ENCODE results near the gene NUCB1. TPM values are rescaled to one million over a fixed set of nuclear protein-coding genes. Genes with fewer than 3 reads are reported as not detected.

The NUCB1 gene
- polyA plus RNA-seq, 1 donor (not counting 4 experiments of a cell fraction or from before 2014, with no cell fraction given) = 44.3 TPM

DNA sequence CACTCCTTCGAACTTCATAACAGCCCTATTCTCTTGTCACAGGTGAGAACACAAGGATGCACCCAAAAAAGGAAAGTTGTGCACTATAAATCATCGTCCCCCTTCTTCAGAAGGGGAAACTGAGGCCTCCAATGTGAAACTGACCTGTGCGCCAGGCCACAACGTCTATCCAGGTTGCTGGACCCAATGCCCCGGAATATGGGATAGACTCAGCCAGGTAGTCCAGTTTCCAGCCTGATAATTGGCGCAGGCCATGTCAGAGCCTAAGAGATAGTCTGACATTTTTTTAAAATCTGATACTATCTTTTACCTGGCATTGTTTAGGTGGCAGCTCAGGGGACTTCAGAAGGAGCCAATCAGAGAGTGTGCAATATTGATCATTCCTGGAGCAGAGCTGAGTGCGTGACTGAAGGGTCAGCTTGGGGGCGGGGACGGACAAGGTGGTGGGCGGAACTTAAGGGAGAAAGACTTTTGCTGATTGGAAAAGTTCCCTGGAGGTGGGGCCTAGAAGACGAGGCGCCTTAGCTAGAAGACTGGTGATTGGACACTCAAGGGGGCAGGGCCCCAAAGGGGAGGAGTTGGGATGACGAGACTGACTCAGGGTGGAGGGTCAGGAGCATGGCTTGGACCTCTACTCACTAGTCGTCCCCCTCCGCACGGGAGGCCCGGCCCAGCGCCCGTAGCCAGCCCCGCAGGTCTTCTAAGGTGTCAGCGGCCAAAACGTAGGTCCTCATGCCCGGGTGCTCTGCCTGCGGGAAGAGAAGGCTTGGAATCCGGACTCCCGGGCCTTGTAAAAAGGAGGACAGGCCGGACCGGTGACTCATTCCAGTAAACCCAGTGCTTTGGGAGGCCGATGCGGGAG, 40.2 kb upstream of the NUCB1 start:
- no peak for FAIRE-seq
- Histone ChIP-seq H3K36me3 (ENCODE audit: control insufficient read depth in 2 of 2, extremely low read depth in 1 of 2, insufficient read depth in 2 of 2, low read length in 2 of 2) (no peaks in the 10 kb centered on the region), H3K9ac (ENCODE audit: control insufficient read depth, extremely low read depth, insufficient read depth, low read length) (no peak overlapping the region), H3K27ac (ENCODE audit: control insufficient read depth, insufficient read depth, low read length) (no peak overlapping the region), H3K9me3 (ENCODE audit: control insufficient read depth, low read depth, low read length) (no peaks in the 10 kb centered on the region), H2AFZ (ENCODE audit: control insufficient read depth, low read length) (no peak overlapping the region), H3K9me1 (ENCODE audit: control insufficient read depth, extremely low read depth, insufficient read depth, low read length) (no peaks in the 10 kb centered on the region), H3K79me2 (ENCODE audit: control insufficient read depth, insufficient read depth, low read length) (no peaks in the 10 kb centered on the region), H3K4me2 (ENCODE audit: control insufficient read depth, extremely low read depth, insufficient read depth, low read depth, low read length) (no peak overlapping the region), H3K27me3 (ENCODE audit: control insufficient read depth, extremely low read depth, insufficient read depth, low read length) (no peaks in the 10 kb centered on the region), H3K4me3 (ENCODE audit: control insufficient read depth in 2 of 3, extremely low read depth in 1 of 3, insufficient read depth in 2 of 3, low read depth in 1 of 3, low read length in 3 of 3) (no peak overlapping the region), H3K4me1 (ENCODE audit: control insufficient read depth, extremely low read depth, insufficient read depth, low read length) (no peaks in the 10 kb centered on the region), H4K20me1 (ENCODE audit: control insufficient read depth, extremely low read depth, insufficient read depth, low read length) (no peaks in the 10 kb centered on the region)
- no peak for TF ChIP-seq EZH2 (IDR thresholded peaks at IDR 0.05; ENCODE audit: low read length)
- TF ChIP-seq, protein P1, sequence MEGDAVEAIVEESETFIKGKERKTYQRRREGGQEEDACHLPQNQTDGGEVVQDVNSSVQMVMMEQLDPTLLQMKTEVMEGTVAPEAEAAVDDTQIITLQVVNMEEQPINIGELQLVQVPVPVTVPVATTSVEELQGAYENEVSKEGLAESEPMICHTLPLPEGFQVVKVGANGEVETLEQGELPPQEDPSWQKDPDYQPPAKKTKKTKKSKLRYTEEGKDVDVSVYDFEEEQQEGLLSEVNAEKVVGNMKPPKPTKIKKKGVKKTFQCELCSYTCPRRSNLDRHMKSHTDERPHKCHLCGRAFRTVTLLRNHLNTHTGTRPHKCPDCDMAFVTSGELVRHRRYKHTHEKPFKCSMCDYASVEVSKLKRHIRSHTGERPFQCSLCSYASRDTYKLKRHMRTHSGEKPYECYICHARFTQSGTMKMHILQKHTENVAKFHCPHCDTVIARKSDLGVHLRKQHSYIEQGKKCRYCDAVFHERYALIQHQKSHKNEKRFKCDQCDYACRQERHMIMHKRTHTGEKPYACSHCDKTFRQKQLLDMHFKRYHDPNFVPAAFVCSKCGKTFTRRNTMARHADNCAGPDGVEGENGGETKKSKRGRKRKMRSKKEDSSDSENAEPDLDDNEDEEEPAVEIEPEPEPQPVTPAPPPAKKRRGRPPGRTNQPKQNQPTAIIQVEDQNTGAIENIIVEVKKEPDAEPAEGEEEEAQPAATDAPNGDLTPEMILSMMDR (optimal IDR thresholded peaks at IDR 0.05 in 1 of 3, IDR thresholded peaks at IDR 0.05 in 1 of 3, conservative IDR thresholded peaks at IDR 0.05 in 1 of 3; ENCODE audit: extremely low read depth in 1 of 3, insufficient read depth in 2 of 3, low read length in 3 of 3) = no peak
- DNase-seq (ENCODE audit: low read depth, low spot score) = no peak
- dilution Hi-C loops (cut with MboI; ENCODE audit: extremely low pct_ligation_motif_present, low sequenced_read_pairs) = no loop called here

DNA sequence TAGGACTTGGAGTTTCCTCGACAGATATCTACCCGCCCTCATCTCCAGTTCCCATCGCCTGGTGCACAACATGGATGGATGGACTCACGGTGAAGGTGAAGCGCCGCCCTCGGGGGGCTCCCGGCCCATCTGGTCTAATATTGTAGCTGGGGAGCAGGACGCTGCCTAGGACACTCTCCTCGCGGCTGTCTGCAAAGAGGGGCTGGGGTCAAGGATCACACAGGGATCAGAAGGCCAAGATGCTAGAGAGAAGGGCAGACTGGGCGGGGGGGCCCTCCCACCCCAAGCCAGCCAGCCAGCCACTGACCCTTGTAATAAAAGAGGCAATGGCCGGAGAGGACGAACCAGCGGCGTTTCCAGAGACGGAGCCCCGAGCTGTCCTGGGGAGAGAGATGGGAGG, 38.8 kb upstream of the NUCB1 start:
- Histone ChIP-seq H3K4me3 (ENCODE audit: control insufficient read depth in 2 of 3, extremely low read depth in 1 of 3, insufficient read depth in 2 of 3, low read depth in 1 of 3, low read length in 3 of 3) (no peak overlapping the region), H3K36me3 (ENCODE audit: control insufficient read depth in 2 of 2, extremely low read depth in 1 of 2, insufficient read depth in 2 of 2, low read length in 2 of 2) (no peaks in the 10 kb centered on the region), H3K27me3 (ENCODE audit: control insufficient read depth, extremely low read depth, insufficient read depth, low read length) (no peaks in the 10 kb centered on the region), H3K4me1 (ENCODE audit: control insufficient read depth, extremely low read depth, insufficient read depth, low read length) (no peaks in the 10 kb centered on the region), H2AFZ (ENCODE audit: control insufficient read depth, low read length) (no peak overlapping the region), H3K27ac (ENCODE audit: control insufficient read depth, insufficient read depth, low read length) (no peak overlapping the region), H3K9ac (ENCODE audit: control insufficient read depth, extremely low read depth, insufficient read depth, low read length) (no peak overlapping the region), H3K9me3 (ENCODE audit: control insufficient read depth, low read depth, low read length) (no peaks in the 10 kb centered on the region), H3K4me2 (ENCODE audit: control insufficient read depth, extremely low read depth, insufficient read depth, low read depth, low read length) (no peak overlapping the region), H3K79me2 (ENCODE audit: control insufficient read depth, insufficient read depth, low read length) (no peaks in the 10 kb centered on the region), H4K20me1 (ENCODE audit: control insufficient read depth, extremely low read depth, insufficient read depth, low read length) (no peaks in the 10 kb centered on the region), H3K9me1 (ENCODE audit: control insufficient read depth, extremely low read depth, insufficient read depth, low read length) (no peaks in the 10 kb centered on the region)
- dilution Hi-C loops (cut with MboI; ENCODE audit: extremely low pct_ligation_motif_present, low sequenced_read_pairs) = no loop called here
- DNase-seq (ENCODE audit: low read depth, low spot score) (no peak), FAIRE-seq (no peak)
- TF ChIP-seq EZH2 (IDR thresholded peaks at IDR 0.05; ENCODE audit: low read length) = no peak
- TF ChIP-seq, protein P1 (optimal IDR thresholded peaks at IDR 0.05 in 1 of 3, IDR thresholded peaks at IDR 0.05 in 1 of 3, conservative IDR thresholded peaks at IDR 0.05 in 1 of 3; ENCODE audit: extremely low read depth in 1 of 3, insufficient read depth in 2 of 3, low read length in 3 of 3) = no peak

All from keratinocyte (primary cell).